Smooth muscle cell (in vitro differentiated cells): ENCODE measurements around the gene LZTR1. TPM values are rescaled to one million over a fixed set of nuclear protein-coding genes. Genes with fewer than 3 reads are reported as not detected.

ENCODE experiments used
- DNase-seq: peaks from one replicate; lab custom pipeline; 2025; ENCODE audit not compliant: unreplicated experiment; lab: John Stamatoyannopoulos, UW
- H2AFZ ChIP-seq: fragments of 200-600 bp; sonication (generic); 2 replicates; pipeline ENCODE4 v1.6.0; 2016; ENCODE audit warnings: antibody characterized with exemption, low read depth, mild to moderate bottlenecking
- H3F3A ChIP-seq: fragments of 200-600 bp; sonication (generic); 2 replicates; pipeline ENCODE4 v1.6.0; 2017; ENCODE audit warnings: antibody characterized with exemption, low read depth
- H3K27ac ChIP-seq: fragments of 200-600 bp; sonication (generic); 2 replicates; pipeline ENCODE4 v1.5.1; 2016; ENCODE audit warnings: low read depth, mild to moderate bottlenecking
- H3K27me3 ChIP-seq: fragments of 200-600 bp; sonication (generic); 2 replicates; pipeline ENCODE4 v1.6.1; 2016; ENCODE audit warnings: low read depth, mild to moderate bottlenecking
- H3K36me3 ChIP-seq: fragments of 200-600 bp; sonication (generic); 2 replicates; pipeline ENCODE4 v1.5.1; 2016; ENCODE audit warnings: low read depth
- H3K4me1 ChIP-seq: fragments of 200-600 bp; sonication (generic); 2 replicates; pipeline ENCODE4 v1.5.1; 2016; ENCODE audit warnings: low read depth
- H3K4me2 ChIP-seq: fragments of 200-600 bp; sonication (generic); 2 replicates; pipeline ENCODE4 v1.6.0; 2016; ENCODE audit warnings: mild to moderate bottlenecking
- H3K4me3 ChIP-seq: fragments of 200-600 bp; sonication (generic); 2 replicates; pipeline ENCODE4 v1.5.1; 2016; ENCODE audit warnings: mild to moderate bottlenecking
- H3K79me2 ChIP-seq: fragments of 200-600 bp; sonication (generic); 2 replicates; pipeline ENCODE4 v1.6.0; 2016; ENCODE audit warnings: low read depth, mild to moderate bottlenecking
- H3K9ac ChIP-seq: fragments of 200-600 bp; sonication (generic); 2 replicates; pipeline ENCODE4 v1.6.0; 2016; ENCODE audit warnings: low read depth
- H3K9me3 ChIP-seq: fragments of 200-600 bp; sonication (generic); replicated peaks from 2 replicates; pipeline ENCODE4 v1.5.1; 2016; ENCODE audit warnings: low read depth
- H4K20me1 ChIP-seq: fragments of 200-600 bp; sonication (generic); 2 replicates; pipeline ENCODE4 v1.6.0; 2016; ENCODE audit warnings: low read depth
- WGBS: methylation state at CpG from one replicate; pipeline ENCODE4 v1.1.7; 2016; ENCODE audit warnings: low lambda C conversion rate; 5-methylcytosine and 5-hydroxymethylcytosine counted together
- polyA plus RNA-seq: library from polyadenylated mRNA; unstranded; fragments of >200 nt; fragmentation: Nextera tagmentation; extraction: Ambion mirVana; gene quantifications from 2 replicates; pipeline ENCODE4 v1.2.1, GENCODE V29; 2016
- total RNA-seq: library from RNA; depleted of rRNA; stranded (reverse); fragments of >200 nt; gene quantifications from 2 replicates; pipeline ENCODE4 v1.2.3, GENCODE V29; 2014
- TF ChIP-seq, protein P1 (sequence below): fragments of 200-600 bp; sonication (generic); IDR thresholded peaks from 2 replicates; pipeline ENCODE4 v1.5.1; 2017; ENCODE audit warnings: borderline replicate concordance, mild to moderate bottlenecking, antibody characterized with exemption; ENCODE audit not compliant: insufficient read depth, poor library complexity, severe bottlenecking

The LZTR1 gene
- total and polyA plus RNA-seq, 2 experiments from 2014 or later = 34.2 to 43.9 TPM

DNA sequence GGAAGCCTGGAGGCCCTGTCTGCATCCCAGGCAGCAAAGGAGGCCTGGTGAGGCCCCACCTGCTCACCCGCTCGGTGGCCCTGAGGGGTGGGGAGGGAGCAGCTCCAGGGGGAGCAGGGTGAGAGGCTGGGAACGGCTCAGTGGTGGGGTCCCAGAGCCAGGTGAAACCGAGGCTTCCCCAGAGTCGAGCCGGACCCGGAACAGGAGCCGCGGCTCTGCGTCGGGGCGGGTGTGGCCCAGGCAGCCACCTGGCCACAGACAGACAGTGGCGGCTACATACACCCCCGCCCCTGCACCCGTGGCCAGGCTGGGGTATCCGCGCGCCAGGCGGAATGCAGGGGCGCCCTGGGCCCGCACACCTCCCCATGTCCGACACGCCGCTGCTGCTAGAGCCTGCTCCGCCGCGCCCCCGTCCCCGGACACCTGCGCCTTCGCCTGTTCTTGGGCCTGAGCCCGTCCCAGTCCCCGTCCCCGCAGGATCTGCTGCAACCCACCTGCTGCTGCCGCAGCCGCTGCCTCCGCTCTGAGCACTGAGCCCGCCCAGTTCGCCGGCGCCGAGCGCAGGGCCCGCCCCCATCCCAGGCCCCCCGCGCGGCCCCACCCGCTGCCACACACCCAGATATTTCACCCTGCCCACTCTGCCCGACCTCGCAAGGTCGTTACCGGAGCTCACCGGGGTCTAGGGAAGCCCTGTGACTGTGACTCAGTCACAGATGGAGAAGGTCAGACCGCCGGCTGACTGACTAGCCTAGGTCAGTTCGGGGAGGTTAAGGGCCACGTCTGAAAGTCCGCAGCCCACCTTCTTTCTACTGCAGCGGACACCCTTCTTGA, 50.2 kb downstream of the LZTR1 start, which contains the start of gene SLC7A4:
Gene SLC7A4 (minus strand): TSS at position 525 of the 831 bp plus-strand sequence. CDS start 749 bp downstream, outside the sequence.
- Histone ChIP-seq H4K20me1 (no peaks in the 10 kb centered on the region), H2AFZ (peak within 1 kb of the TSS; percentile 2), H3K27me3 (peaks cover 17% of the 10 kb centered on the region), H3K4me3 (peak within 1 kb of the TSS; percentile 12), H3K36me3 (no peaks in the 10 kb centered on the region), H3K4me2 (peak within 1 kb of the TSS; percentile 81), H3K9me3 (no peaks in the 10 kb centered on the region), H3K27ac (no peak within 1 kb of the TSS), H3K79me2 (no peaks in the 10 kb centered on the region), H3K9ac (no peak within 1 kb of the TSS), H3F3A (peaks cover 9% of the 10 kb centered on the region), H3K4me1 (peaks cover 3% of the 10 kb centered on the region)
- no peak for DNase-seq
- 13% methylated on average over 54 of the region's 59 CpGs for WGBS
- TF ChIP-seq, protein P1, sequence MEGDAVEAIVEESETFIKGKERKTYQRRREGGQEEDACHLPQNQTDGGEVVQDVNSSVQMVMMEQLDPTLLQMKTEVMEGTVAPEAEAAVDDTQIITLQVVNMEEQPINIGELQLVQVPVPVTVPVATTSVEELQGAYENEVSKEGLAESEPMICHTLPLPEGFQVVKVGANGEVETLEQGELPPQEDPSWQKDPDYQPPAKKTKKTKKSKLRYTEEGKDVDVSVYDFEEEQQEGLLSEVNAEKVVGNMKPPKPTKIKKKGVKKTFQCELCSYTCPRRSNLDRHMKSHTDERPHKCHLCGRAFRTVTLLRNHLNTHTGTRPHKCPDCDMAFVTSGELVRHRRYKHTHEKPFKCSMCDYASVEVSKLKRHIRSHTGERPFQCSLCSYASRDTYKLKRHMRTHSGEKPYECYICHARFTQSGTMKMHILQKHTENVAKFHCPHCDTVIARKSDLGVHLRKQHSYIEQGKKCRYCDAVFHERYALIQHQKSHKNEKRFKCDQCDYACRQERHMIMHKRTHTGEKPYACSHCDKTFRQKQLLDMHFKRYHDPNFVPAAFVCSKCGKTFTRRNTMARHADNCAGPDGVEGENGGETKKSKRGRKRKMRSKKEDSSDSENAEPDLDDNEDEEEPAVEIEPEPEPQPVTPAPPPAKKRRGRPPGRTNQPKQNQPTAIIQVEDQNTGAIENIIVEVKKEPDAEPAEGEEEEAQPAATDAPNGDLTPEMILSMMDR = no peak

DNA sequence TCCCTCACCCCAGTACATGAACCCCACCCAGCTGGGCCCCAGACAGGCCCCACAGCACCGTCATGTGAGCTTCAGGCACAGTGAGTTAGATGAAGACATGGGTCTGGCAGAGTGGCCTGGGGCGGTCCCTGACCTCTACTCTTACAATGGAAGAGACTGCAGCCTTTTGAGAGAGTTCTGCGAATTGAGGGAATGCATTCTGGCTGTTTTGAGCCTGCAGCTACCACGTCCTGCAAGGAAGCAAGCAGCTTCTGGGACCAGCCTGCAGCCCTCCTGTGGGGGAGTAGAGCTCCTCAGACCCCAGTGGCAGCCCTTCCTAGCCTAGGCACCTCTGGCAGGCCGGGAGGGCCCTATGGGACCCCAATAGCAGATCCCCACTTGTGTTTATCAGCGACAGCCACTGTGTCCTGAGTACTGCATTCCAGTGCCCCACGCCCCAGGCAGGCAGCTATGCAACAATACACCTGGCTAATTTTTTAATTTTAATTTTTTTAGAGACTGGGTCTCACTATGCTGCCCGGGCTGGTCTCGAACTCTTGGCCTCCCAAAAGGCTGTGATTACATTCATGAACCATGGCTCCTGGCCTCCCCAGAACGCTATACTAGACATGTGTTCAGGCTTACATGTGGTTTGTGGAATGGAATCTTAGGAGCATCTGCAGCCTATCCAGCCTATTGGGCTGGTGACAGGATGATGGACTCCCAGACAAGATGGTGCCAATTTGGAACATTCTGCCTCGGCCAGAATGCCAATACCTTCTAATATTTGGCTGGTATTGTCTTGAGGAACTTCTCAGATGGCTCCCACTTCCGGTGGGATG, 51.0 kb downstream of the LZTR1 start:
- no peak for DNase-seq
- no peaks in the 10 kb centered on the region for H4K20me1 ChIP-seq
- H3K79me2 ChIP-seq = no peaks in the 10 kb centered on the region
- H3F3A ChIP-seq = peaks cover 13% of the 10 kb centered on the region
- TF ChIP-seq, protein P1 = no peak
- H3K4me3 ChIP-seq = peak overlapping the region; percentile 12
- no peaks in the 10 kb centered on the region for H3K36me3 ChIP-seq
- WGBS = 69% methylated on average over 12 of the region's 12 CpGs
- no peak overlapping the region for H3K27ac ChIP-seq
- H3K27me3 ChIP-seq = peaks cover 17% of the 10 kb centered on the region
- peak overlapping the region; percentile 2 for H2AFZ ChIP-seq
- peaks cover 3% of the 10 kb centered on the region for H3K4me1 ChIP-seq
- H3K9me3 ChIP-seq = no peaks in the 10 kb centered on the region
- H3K4me2 ChIP-seq = peak overlapping the region; percentile 81
- H3K9ac ChIP-seq = no peak overlapping the region

DNA sequence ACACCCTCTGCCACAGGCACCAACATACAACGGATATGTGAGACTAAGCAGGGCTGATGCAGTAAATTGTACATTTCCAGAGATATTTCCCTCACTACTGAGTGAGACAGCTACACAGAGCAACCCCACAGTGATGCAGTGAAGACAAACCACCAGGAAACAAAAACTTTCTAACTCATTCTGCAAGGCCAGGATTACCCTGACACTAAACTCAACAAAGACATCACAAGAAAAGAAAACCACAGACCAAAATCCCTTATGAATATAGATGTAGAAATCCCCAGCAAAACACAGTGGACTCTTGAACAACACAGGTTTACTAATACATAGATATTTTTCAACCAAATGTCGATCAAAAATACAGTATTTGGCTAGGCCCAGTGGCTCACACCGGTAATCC, 51.8 kb downstream of the LZTR1 start:
- H3K4me2 ChIP-seq = no peak overlapping the region
- H3K9me3 ChIP-seq = no peaks in the 10 kb centered on the region
- H3F3A ChIP-seq = peaks cover 13% of the 10 kb centered on the region
- no peaks in the 10 kb centered on the region for H4K20me1 ChIP-seq
- TF ChIP-seq, protein P1 = no peak
- peaks cover 3% of the 10 kb centered on the region for H3K4me1 ChIP-seq
- H3K27me3 ChIP-seq = peaks cover 17% of the 10 kb centered on the region
- DNase-seq = no peak
- no peaks in the 10 kb centered on the region for H3K36me3 ChIP-seq
- 84% methylated on average over 3 of the region's 3 CpGs for WGBS
- H3K27ac ChIP-seq = no peak overlapping the region
- H3K4me3 ChIP-seq = no peak overlapping the region
- H3K79me2 ChIP-seq = no peaks in the 10 kb centered on the region
- H2AFZ ChIP-seq = no peak overlapping the region
- H3K9ac ChIP-seq = no peak overlapping the region
